Omental fat pad (tissue), 4 donors: ENCODE data around the gene ITPR2. TPM values are rescaled to one million over a fixed set of nuclear protein-coding genes. Genes with fewer than 3 reads are reported as not detected.
"Not testable (repeated sequence)": the region's sequence is repeated elsewhere in the genome, so short reads cannot be mapped to it uniquely, and the experiment has no call there.

Source experiments
- ATAC-seq: fragments of 150-250 bp; one replicate; pipeline ENCODE4 v1.9.1; 2016; ENCODE audit warnings: mild to moderate bottlenecking, moderate library complexity; ENCODE audit not compliant: low FRiP score
- DNase-seq: peaks from one replicate; pipeline ENCODE4 v3.0.0-alpha.2; 2019; ENCODE audit warnings: low spot score
- total RNA-seq, 4 donors: library from RNA; depleted of rRNA; stranded (reverse); fragments of >200 nt; gene quantifications; one replicate each; pipeline ENCODE4 v1.1.0, GENCODE V29; 2016
- TF ChIP-seq, protein P1 (sequence below), 3 donors: fragments of 450-650 bp; IDR thresholded peaks; one replicate each; pipeline ENCODE4 v1.5.1; 2016 to 2017; ENCODE audit warnings: antibody characterized with exemption in 3 of 3, mild to moderate bottlenecking in 3 of 3, moderate library complexity in 2 of 3

ITPR2 gene
- total RNA-seq, 4 donors from 2014 or later = 39.0 to 62.9 (median 47.4) TPM

DNA sequence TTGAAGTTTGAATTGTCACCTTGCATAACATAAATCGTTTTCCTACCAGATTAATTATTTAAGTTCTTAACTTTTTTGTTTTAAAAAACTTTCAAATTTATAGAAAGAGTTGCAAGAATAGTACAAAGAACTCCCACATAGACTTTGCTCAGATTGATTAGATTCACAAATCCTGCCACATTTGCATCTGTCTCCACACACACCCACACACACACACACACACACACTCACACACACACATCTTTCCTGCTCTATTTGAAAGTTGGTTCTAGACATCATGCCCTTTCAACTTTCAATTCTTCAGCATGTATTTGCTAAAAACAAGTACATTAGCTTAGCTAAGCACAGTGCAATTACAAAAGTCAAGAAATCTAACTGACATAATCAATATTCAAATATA, 184.0 kb downstream of the ITPR2 start:
- DNase-seq (no peak), ATAC-seq (no peak)
- TF ChIP-seq, protein P1, sequence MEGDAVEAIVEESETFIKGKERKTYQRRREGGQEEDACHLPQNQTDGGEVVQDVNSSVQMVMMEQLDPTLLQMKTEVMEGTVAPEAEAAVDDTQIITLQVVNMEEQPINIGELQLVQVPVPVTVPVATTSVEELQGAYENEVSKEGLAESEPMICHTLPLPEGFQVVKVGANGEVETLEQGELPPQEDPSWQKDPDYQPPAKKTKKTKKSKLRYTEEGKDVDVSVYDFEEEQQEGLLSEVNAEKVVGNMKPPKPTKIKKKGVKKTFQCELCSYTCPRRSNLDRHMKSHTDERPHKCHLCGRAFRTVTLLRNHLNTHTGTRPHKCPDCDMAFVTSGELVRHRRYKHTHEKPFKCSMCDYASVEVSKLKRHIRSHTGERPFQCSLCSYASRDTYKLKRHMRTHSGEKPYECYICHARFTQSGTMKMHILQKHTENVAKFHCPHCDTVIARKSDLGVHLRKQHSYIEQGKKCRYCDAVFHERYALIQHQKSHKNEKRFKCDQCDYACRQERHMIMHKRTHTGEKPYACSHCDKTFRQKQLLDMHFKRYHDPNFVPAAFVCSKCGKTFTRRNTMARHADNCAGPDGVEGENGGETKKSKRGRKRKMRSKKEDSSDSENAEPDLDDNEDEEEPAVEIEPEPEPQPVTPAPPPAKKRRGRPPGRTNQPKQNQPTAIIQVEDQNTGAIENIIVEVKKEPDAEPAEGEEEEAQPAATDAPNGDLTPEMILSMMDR (IDR thresholded peaks at IDR 0.05) = no peak

DNA sequence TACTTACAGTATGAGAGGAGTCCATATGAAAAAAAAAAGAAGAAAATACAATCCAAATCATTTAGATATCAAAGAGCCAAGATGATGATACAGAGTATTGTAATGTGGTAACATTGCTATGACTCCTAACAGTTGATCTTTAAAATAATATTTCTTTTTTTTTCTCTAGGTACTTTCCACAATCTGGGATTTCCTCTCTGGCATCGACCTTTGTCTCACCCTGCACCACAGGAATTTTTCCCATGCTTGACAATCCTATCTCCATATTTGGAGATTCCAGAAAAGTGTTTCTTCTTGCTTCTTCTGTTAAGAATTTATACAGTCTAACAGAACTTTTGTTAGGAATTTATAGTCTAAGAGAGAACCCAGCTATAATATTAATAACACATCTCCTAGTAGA, 184.4 kb downstream of the ITPR2 start:
- ATAC-seq (peak; percentile 66), DNase-seq (no peak)
- TF ChIP-seq, protein P1 (IDR thresholded peaks at IDR 0.05) = no peak

DNA sequence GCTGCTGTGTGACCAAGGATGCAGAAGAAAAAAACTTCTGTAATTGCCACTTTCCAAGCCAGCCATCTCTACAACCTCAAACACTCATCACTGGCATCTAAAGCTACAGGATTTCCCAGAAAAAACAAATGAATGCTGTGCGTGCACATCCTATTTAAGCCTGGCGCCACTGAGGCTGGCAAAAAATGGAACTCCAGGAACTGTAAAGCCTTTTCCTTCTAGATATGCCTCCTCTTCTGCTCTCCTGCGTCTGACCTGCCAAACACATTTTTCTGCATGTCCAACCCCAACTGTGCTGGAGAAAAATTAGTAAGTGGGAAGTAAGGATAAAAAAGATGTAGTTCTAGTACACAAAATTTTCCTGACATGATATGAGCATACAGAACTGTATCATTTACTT, 184.9 kb downstream of the ITPR2 start:
- no peak for DNase-seq
- TF ChIP-seq, protein P1 (IDR thresholded peaks at IDR 0.05) = no peak
- no peak for ATAC-seq

DNA sequence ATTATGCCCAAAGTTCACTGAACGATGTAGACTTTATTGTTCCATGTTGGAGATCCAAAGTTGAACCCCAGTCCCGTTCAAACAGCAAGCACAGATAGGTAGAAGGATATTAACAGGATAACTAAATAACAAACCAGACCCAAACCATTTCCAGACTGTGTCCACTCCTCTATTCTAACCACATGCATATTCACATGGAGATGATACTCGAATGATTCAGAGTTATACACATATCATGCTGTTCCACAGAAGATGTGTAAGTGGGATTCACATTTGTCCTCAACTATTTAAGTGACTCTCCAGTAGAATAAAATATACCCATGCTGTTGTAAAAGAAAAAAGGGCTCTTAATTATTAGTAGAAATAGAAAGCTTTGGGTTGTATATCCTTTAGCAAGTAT, 185.9 kb downstream of the ITPR2 start:
- TF ChIP-seq, protein P1 (IDR thresholded peaks at IDR 0.05) = no peak
- no peak for DNase-seq
- ATAC-seq = no peak

DNA sequence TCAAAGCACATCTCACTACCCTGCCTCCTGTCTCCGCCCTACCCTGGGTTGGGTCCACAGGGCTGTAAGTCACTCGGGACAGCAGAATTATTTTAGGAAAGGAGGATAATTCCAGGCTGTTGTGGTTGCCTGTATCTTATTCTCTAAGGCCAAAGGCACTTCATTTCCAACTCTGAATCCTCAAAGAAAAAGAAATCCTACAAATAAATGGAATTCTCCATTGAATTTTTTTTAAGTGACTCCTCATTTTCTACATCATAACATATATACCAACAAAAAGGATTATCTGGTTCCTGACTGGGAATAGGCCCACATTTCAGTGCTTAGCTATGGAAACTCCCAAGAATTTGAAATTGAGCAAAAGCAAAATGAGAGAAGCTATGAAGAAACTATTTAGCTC, 186.4 kb downstream of the ITPR2 start:
- ATAC-seq (no peak), DNase-seq (no peak)
- TF ChIP-seq, protein P1 (IDR thresholded peaks at IDR 0.05) = no peak

DNA sequence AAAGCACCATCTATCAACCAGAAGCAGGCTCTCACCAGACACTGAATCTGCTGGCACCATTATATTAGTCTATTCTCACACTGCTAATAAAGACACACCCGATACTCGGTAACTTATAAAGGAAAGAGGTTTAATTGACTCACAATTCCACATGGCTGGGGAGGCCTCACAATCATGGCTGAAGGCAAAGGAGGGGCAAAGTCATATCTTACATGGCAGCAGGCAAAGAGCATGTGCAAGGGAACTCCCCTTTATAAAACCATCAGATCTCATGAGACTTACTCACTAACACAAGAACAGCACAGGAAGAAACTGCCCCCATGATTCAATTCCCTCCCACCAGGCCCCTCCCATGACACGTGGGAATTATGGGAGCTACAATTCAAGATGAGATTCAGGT, 188.6 kb downstream of the ITPR2 start:
- ATAC-seq, DNase-seq: not testable (repeated sequence)

DNA sequence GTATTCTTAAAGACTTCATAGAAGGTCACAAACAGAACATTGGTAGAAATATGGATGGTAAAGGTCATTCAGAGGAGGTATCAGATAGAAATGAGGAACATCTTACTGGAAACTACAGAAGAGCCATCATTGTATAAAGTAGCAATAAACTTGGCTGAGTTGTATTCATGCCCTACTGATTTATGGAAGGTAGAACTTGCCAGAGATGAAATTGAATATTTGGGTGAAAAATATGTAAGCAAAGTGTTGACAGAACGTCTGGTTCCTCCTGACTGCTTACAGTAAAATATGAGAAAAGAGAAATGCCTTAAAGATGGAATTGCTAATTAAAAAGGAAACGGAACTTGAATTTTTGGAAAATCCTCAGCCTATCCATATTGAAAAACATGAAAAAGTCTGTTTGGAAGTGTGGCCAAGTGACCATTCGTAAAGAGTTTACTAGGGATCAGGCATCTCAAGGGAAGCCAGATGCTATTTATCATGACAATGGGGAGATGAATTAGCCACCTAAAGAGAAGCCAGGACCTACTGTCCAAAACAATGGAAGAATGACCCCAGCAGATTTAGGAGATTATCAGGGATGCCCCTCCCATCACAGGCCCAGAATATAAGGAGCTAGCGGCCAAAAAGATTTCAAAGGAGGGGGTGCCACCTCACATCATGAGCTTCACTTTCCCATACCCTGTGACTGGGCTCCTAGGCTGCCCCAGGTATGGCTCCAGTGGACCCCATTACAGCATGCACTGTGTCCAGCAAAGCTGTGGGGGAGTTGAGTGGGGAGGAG, 189.3 kb downstream of the ITPR2 start:
- DNase-seq (no peak), ATAC-seq (no peak)
- TF ChIP-seq, protein P1 (IDR thresholded peaks at IDR 0.05) = no peak
